Osteoblast (primary cell): ENCODE measurements around the gene TTC9B. TPM values are rescaled to one million over a fixed set of nuclear protein-coding genes. Genes with fewer than 3 reads are reported as not detected.

Experiments
- DNase-seq: peaks from one replicate; pipeline ENCODE4 v3.0.0; 2011; ENCODE audit warnings: low spot score, mixed read lengths; ENCODE audit not compliant: insufficient read length; ENCODE audit errors: missing footprints
- H2AFZ ChIP-seq: 2 replicates; pipeline ENCODE4 v1.6.0; 2011; ENCODE audit warnings: mild to moderate bottlenecking, low read length
- H3K27ac ChIP-seq: 2 replicates; pipeline ENCODE4 v1.5.1; 2011; ENCODE audit warnings: mild to moderate bottlenecking, low read depth, low read length, moderate library complexity
- H3K27me3 ChIP-seq: 2 replicates; pipeline ENCODE4 v1.6.0; 2012; ENCODE audit warnings: mild to moderate bottlenecking, control low read depth, inconsistent platforms, low read length, moderate library complexity; ENCODE audit not compliant: insufficient read depth
- H3K36me3 ChIP-seq: 2 replicates; pipeline ENCODE4 v1.5.1; 2011; ENCODE audit warnings: mild to moderate bottlenecking, low read length, control low read depth, moderate library complexity; ENCODE audit not compliant: insufficient read depth
- H3K4me1 ChIP-seq: 2 replicates; pipeline ENCODE4 v1.5.1; 2011; ENCODE audit warnings: mild to moderate bottlenecking, low read length, control low read depth, moderate library complexity; ENCODE audit not compliant: insufficient read depth
- H3K4me2 ChIP-seq: 2 replicates; pipeline ENCODE4 v1.6.0; 2011; ENCODE audit warnings: mild to moderate bottlenecking, low read length; ENCODE audit not compliant: insufficient read depth
- H3K4me3 ChIP-seq: fragments of 200-600 bp; sonication (generic); 3 replicates; pipeline ENCODE4 v1.5.1; 2012; ENCODE audit warnings: mild to moderate bottlenecking, low read length, inconsistent platforms; ENCODE audit not compliant: insufficient read depth
- H3K79me2 ChIP-seq: 2 replicates; pipeline ENCODE4 v1.6.0; 2012; ENCODE audit warnings: mild to moderate bottlenecking, low read length, control low read depth, inconsistent platforms; ENCODE audit not compliant: insufficient read depth
- H3K9me3 ChIP-seq: 2 replicates; pipeline ENCODE4 v1.5.1; 2011; ENCODE audit warnings: low read depth, low read length, control low read depth
- H4K20me1 ChIP-seq: 2 replicates; pipeline ENCODE4 v1.6.0; 2012; ENCODE audit warnings: mild to moderate bottlenecking, low read length, control low read depth; ENCODE audit not compliant: insufficient read depth
- total RNA-seq: library from RNA; depleted of rRNA; stranded (reverse); fragments of >200 nt; gene quantifications from 2 replicates; pipeline ENCODE4 v1.2.3, GENCODE V29; 2012
- TF ChIP-seq, protein P1 (sequence below): IDR thresholded peaks from 2 replicates; pipeline ENCODE4 v1.5.1; 2011; ENCODE audit warnings: mild to moderate bottlenecking, low read depth, low read length, moderate library complexity; ENCODE audit errors: extremely low read depth

Gene TTC9B
- total RNA-seq, 1 donor: not detected

DNA sequence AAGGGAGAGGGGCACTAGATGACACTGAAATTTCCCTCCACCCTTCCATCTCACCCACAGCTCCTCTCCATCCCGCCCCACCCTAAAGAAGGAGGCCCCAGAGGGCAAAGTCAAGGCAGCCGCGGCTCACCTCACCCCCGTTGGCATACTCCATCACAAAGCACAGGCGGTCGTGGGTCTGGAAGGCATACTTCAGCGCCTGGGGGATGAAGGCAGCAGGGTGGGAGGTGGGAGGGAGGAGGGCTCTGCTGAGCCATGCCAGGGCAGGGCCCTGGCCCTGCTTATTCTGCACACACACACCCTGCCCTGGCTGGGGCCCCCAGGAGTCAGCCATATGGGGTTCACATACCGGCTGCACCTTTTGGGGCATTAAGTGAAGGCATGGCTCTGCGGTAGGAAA lies 20.6 kb upstream of the TTC9B start:
- peaks cover 29% of the 10 kb centered on the region for H3K36me3 ChIP-seq
- H3K27me3 ChIP-seq: no peaks in the 10 kb centered on the region
- no peak overlapping the region for H3K4me2 ChIP-seq
- no peak overlapping the region for H3K27ac ChIP-seq
- H2AFZ ChIP-seq: no peak overlapping the region
- no peaks in the 10 kb centered on the region for H3K9me3 ChIP-seq
- peak; percentile 75 for DNase-seq
- peaks cover 2% of the 10 kb centered on the region for H3K79me2 ChIP-seq
- peaks cover 5% of the 10 kb centered on the region for H4K20me1 ChIP-seq
- H3K4me1 ChIP-seq: no peaks in the 10 kb centered on the region
- no peak overlapping the region for H3K4me3 ChIP-seq
- TF ChIP-seq, protein P1, sequence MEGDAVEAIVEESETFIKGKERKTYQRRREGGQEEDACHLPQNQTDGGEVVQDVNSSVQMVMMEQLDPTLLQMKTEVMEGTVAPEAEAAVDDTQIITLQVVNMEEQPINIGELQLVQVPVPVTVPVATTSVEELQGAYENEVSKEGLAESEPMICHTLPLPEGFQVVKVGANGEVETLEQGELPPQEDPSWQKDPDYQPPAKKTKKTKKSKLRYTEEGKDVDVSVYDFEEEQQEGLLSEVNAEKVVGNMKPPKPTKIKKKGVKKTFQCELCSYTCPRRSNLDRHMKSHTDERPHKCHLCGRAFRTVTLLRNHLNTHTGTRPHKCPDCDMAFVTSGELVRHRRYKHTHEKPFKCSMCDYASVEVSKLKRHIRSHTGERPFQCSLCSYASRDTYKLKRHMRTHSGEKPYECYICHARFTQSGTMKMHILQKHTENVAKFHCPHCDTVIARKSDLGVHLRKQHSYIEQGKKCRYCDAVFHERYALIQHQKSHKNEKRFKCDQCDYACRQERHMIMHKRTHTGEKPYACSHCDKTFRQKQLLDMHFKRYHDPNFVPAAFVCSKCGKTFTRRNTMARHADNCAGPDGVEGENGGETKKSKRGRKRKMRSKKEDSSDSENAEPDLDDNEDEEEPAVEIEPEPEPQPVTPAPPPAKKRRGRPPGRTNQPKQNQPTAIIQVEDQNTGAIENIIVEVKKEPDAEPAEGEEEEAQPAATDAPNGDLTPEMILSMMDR: no peak

DNA sequence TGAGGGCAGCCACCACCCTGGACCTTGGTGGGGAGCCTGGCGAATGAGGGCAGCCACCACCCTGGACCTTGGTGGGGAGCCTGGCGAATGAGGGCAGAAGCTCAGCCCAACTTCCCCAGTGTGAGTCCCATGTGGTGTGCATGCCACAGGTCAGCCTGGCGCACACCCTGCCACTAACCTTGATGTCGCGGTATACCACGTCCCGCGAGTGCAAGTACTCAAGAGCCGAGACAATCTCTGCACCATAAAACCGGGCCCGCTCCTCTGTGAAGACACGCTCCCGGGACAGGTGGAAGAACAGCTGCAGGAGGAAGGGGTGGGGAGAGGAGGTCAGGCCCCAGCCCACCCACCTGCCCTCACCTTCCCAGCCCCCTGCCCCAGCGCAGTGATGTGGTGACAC lies 19.6 kb upstream of the TTC9B start:
- H2AFZ ChIP-seq: no peak overlapping the region
- no peak overlapping the region for H3K4me3 ChIP-seq
- H4K20me1 ChIP-seq: peaks cover 5% of the 10 kb centered on the region
- no peaks in the 10 kb centered on the region for H3K9me3 ChIP-seq
- no peak overlapping the region for H3K4me2 ChIP-seq
- no peaks in the 10 kb centered on the region for H3K79me2 ChIP-seq
- TF ChIP-seq, protein P1: no peak
- H3K36me3 ChIP-seq: peaks cover 29% of the 10 kb centered on the region
- no peak for DNase-seq
- H3K27me3 ChIP-seq: no peaks in the 10 kb centered on the region
- H3K4me1 ChIP-seq: no peaks in the 10 kb centered on the region
- no peak overlapping the region for H3K27ac ChIP-seq

DNA sequence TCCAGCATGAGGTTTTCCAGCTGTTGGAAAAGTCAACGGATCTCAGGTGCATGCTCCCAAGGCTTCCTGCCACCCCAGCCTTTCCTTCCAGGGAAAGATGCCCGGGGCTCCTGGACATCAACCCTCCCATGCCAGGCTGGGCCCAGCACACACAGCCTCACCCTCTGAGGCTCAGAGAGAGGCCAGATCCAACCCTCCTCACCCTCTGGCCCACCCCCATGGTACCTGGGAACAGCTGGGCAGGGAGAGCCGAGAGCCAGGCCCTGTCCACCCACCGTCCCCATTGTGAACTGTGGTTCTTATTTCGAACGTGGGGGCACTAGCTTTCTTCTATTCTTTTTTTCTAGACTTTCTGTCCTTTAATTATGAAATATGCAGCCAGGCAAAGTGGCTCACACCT lies 18.2 kb upstream of the TTC9B start:
- H3K4me1 ChIP-seq: no peaks in the 10 kb centered on the region
- H3K79me2 ChIP-seq: no peaks in the 10 kb centered on the region
- H3K4me3 ChIP-seq: no peak overlapping the region
- no peak overlapping the region for H3K27ac ChIP-seq
- DNase-seq: peak; percentile 47
- TF ChIP-seq, protein P1: no peak
- no peaks in the 10 kb centered on the region for H3K27me3 ChIP-seq
- no peak overlapping the region for H2AFZ ChIP-seq
- no peaks in the 10 kb centered on the region for H3K9me3 ChIP-seq
- no peak overlapping the region for H3K4me2 ChIP-seq
- H3K36me3 ChIP-seq: peaks cover 27% of the 10 kb centered on the region
- H4K20me1 ChIP-seq: peaks cover 5% of the 10 kb centered on the region

DNA sequence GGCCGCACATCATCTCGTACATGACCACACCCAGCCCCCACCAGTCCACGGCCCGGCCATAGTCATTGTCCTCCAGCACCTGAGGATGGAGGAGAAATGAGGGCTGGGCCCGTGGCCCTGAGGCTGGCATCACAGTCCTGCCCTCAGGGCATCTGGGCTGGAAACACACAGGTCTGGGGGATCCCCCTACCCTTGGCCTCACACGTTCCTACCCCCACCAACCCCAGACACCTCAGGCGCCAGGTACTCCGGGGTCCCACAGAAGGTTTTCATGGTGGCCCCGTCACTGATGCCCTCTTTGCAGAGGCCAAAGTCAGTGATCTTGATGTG lies 17.8 kb upstream of the TTC9B start:
- peaks cover 27% of the 10 kb centered on the region for H3K36me3 ChIP-seq
- TF ChIP-seq, protein P1: no peak
- no peaks in the 10 kb centered on the region for H3K4me1 ChIP-seq
- no peak overlapping the region for H3K27ac ChIP-seq
- no peaks in the 10 kb centered on the region for H3K27me3 ChIP-seq
- DNase-seq: no peak
- no peaks in the 10 kb centered on the region for H3K79me2 ChIP-seq
- no peak overlapping the region for H3K4me3 ChIP-seq
- no peak overlapping the region for H3K4me2 ChIP-seq
- peaks cover 5% of the 10 kb centered on the region for H4K20me1 ChIP-seq
- H2AFZ ChIP-seq: no peak overlapping the region
- no peaks in the 10 kb centered on the region for H3K9me3 ChIP-seq
